Right lobe of liver (tissue), 4 donors: ENCODE results near the gene STX2.

ENCODE experiments used
- CTCF ChIP-seq, 4 donors: fragments of 200-600 bp in 3 of 4; fragments of 450-650 bp in 1 of 4; IDR thresholded peaks; one replicate each; pipeline versions ENCODE4 v1.5.1 to v1.8.0; 2016 to 2022; ENCODE audit warnings: antibody characterized with exemption in 4 of 4, mild to moderate bottlenecking in 2 of 4
- POLR2A ChIP-seq: fragments of 450-650 bp; IDR thresholded peaks from one replicate; pipeline ENCODE4 v1.6.1; 2017; ENCODE audit warnings: antibody characterized with exemption, mild to moderate bottlenecking
- donor health status: DM: no; HTN: no; CAD: no.
- donor health status: DM: no; HTN: no; CAD: no.
- donor health status: DM: no; HTN: yes; CAD: no.

DNA sequence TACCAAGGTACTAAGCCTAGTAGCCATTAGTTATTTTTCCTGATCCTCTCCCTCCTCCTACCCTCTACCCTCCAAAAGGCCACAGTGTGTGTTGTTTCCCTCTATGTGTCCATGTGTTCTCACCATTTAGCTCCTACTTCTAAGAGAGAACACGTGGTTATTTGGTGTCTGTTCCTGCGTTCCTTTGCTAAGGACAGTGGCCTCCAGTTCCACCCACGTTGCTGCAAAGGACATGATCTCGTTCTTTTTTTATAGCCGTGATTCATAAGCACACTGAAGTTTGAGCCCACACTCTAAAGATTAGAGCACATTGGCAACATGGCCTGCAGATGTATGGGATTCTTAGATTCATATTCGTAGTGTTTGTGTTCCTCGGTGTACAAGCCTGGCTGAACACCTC lies 8.1 kb upstream of the STX2 start:
- TF ChIP-seq CTCF (IDR thresholded peaks at IDR 0.05) (no peak), POLR2A (no peak)
